Measurements from ENCODE around the gene NADSYN1.

NADSYN1 gene

GRCh38 chr11:71433648-71434450 is 19.2 kb upstream of the NADSYN1 start:
- no peak for DNase-seq

- DNase-seq: no peak
Measured at GRCh38 chr11:71434576-71435130, 18.4 kb upstream of the NADSYN1 start.

GRCh38 chr11:71435278-71435951 is 17.6 kb upstream of the NADSYN1 start:
- DNase-seq: no peak

GRCh38 chr11:71436861-71437260 is 16.1 kb upstream of the NADSYN1 start:
- DNase-seq: no peak

GRCh38 chr11:71437399-71437798 is 15.6 kb upstream of the NADSYN1 start:
- no peak for DNase-seq

GRCh38 chr11:71437879-71438278 is 15.1 kb upstream of the NADSYN1 start:
- DNase-seq: no peak

GRCh38 chr11:71438650-71439049 is 14.4 kb upstream of the NADSYN1 start:
- no peak for DNase-seq

GRCh38 chr11:71440021-71440755 is 12.8 kb upstream of the NADSYN1 start:
- no peak for DNase-seq

GRCh38 chr11:71441251-71441650 is 11.8 kb upstream of the NADSYN1 start:
- DNase-seq: no peak

GRCh38 chr11:71442123-71442522 is 10.9 kb upstream of the NADSYN1 start:
- no peak for DNase-seq

- DNase-seq: no peak
Measured at GRCh38 chr11:71442880-71443279, 10.1 kb upstream of the NADSYN1 start.

GRCh38 chr11:71443736-71444445 is 9.1 kb upstream of the NADSYN1 start:
- no peak for DNase-seq

GRCh38 chr11:71444811-71445210 is 8.2 kb upstream of the NADSYN1 start:
- DNase-seq: no peak

GRCh38 chr11:71446150-71446549 is 6.9 kb upstream of the NADSYN1 start:
- no peak for DNase-seq

- no peak for DNase-seq
Measured at GRCh38 chr11:71446942-71447688, 5.9 kb upstream of the NADSYN1 start.

- DNase-seq: no peak
Measured at GRCh38 chr11:71447791-71448256, 5.2 kb upstream of the NADSYN1 start.

GRCh38 chr11:71448257-71449171 is 4.5 kb upstream of the NADSYN1 start, which contains the start of gene DHCR7:
Gene DHCR7, minus strand, starts transcription at chr11:71448393. Its CDS starts 3,441 bp downstream, at chr11:71444952.
- DNase-seq: peak; percentile 86

GRCh38 chr11:71449596-71449995 is 3.4 kb upstream of the NADSYN1 start:
- no peak for DNase-seq

GRCh38 chr11:71450507-71450906 is 2.5 kb upstream of the NADSYN1 start:
- no peak for DNase-seq

GRCh38 chr11:71450939-71451338 is 2.1 kb upstream of the NADSYN1 start:
- DNase-seq: no peak

Data from activated effector memory CD4-positive, alpha-beta T cell treated with Interleukin-2 at 50 U/mL for 16 hours (primary cell).